HL-60 (cell line): ENCODE results near the gene ACAA1.

Source experiments
- TF ChIP-seq, protein P1 (sequence below): IDR thresholded peaks from one replicate; pipeline ENCODE4 v1.5.1; 2011; ENCODE audit warnings: low read length, control low read depth, inconsistent platforms; ENCODE audit not compliant: insufficient read depth
- TF ChIP-seq, protein P2 (sequence below): IDR thresholded peaks from 2 replicates; pipeline ENCODE4 v1.6.1; 2012; ENCODE audit warnings: low read depth; ENCODE audit not compliant: insufficient replicate concordance

DNA sequence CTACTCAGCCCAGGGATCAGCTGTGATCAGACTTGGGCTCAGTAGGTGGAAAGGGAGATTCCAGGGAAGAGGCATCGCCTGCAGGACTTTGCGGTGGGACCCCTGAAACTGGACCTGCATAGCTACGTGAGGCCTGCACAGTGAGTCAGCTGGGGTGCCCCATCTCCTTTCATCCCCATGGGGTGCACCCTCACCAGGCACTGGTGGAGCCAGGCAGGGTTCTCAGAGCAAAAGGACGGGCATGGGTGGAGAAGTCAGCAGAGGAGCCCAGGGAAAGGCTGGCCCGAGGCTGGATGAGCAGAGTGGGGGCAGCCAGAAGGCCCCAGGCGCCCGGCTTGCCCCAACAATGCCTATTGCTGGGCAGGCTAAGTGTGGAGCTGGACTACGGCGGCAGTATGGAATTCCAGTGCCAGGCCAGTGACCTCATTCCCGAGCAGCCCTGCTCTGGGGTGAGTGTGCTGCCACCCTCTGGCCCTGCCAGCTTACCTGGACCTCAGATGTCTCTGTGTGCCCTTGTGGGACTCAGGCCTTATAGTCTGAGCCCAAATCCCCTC, 19.7 kb downstream of the ACAA1 start:
- TF ChIP-seq, protein P1, sequence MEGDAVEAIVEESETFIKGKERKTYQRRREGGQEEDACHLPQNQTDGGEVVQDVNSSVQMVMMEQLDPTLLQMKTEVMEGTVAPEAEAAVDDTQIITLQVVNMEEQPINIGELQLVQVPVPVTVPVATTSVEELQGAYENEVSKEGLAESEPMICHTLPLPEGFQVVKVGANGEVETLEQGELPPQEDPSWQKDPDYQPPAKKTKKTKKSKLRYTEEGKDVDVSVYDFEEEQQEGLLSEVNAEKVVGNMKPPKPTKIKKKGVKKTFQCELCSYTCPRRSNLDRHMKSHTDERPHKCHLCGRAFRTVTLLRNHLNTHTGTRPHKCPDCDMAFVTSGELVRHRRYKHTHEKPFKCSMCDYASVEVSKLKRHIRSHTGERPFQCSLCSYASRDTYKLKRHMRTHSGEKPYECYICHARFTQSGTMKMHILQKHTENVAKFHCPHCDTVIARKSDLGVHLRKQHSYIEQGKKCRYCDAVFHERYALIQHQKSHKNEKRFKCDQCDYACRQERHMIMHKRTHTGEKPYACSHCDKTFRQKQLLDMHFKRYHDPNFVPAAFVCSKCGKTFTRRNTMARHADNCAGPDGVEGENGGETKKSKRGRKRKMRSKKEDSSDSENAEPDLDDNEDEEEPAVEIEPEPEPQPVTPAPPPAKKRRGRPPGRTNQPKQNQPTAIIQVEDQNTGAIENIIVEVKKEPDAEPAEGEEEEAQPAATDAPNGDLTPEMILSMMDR: no peak
- TF ChIP-seq, protein P2, sequence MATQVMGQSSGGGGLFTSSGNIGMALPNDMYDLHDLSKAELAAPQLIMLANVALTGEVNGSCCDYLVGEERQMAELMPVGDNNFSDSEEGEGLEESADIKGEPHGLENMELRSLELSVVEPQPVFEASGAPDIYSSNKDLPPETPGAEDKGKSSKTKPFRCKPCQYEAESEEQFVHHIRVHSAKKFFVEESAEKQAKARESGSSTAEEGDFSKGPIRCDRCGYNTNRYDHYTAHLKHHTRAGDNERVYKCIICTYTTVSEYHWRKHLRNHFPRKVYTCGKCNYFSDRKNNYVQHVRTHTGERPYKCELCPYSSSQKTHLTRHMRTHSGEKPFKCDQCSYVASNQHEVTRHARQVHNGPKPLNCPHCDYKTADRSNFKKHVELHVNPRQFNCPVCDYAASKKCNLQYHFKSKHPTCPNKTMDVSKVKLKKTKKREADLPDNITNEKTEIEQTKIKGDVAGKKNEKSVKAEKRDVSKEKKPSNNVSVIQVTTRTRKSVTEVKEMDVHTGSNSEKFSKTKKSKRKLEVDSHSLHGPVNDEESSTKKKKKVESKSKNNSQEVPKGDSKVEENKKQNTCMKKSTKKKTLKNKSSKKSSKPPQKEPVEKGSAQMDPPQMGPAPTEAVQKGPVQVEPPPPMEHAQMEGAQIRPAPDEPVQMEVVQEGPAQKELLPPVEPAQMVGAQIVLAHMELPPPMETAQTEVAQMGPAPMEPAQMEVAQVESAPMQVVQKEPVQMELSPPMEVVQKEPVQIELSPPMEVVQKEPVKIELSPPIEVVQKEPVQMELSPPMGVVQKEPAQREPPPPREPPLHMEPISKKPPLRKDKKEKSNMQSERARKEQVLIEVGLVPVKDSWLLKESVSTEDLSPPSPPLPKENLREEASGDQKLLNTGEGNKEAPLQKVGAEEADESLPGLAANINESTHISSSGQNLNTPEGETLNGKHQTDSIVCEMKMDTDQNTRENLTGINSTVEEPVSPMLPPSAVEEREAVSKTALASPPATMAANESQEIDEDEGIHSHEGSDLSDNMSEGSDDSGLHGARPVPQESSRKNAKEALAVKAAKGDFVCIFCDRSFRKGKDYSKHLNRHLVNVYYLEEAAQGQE: no peak
